Stomach (tissue), 9 donors: ENCODE results near the gene TAF1B. TPM values are rescaled to one million over a fixed set of nuclear protein-coding genes. Genes with fewer than 3 reads are reported as not detected.

Experiments used
- DNase-seq, 2 donors: peaks; one replicate each; pipeline versions ENCODE4 v3.0.0 to v3.0.0-alpha.2; 2013 to 2019
- H3K27ac ChIP-seq, 5 donors: fragments of 200-600 bp in 4 of 5; sonication (generic) in 4 of 5; one replicate each; pipeline ENCODE4 v1.5.1; 2013 to 2019; ENCODE audit warnings: mild to moderate bottlenecking in 1 of 5, moderate library complexity in 1 of 5
- H3K27me3 ChIP-seq, 3 donors: fragments of 200-600 bp; sonication (generic); one replicate each; pipeline ENCODE4 v1.5.1; 2017 to 2019; ENCODE audit warnings: mixed run types in 1 of 3
- H3K36me3 ChIP-seq, 4 donors: fragments of 200-600 bp; sonication (generic); 1 replicate in 3 of 4; 2 replicates in 1 of 4; pipeline ENCODE4 v1.5.1; 2016 to 2019
- H3K4me1 ChIP-seq, 4 donors: fragments of 200-600 bp; sonication (generic); one replicate each; pipeline ENCODE4 v1.5.1; 2016 to 2019
- H3K4me3 ChIP-seq, 4 donors: fragments of 200-600 bp; sonication (generic) in 3 of 4; one replicate each; pipeline ENCODE4 v1.5.1; 2016 to 2019; ENCODE audit warnings: mild to moderate bottlenecking in 1 of 4
- H3K9me3 ChIP-seq, 4 donors: fragments of 200-600 bp; sonication (generic); one replicate each; pipeline ENCODE4 v1.5.1; 2016 to 2019
- CTCF ChIP-seq, 7 experiments: fragments of 450-650 bp in 4 of 7; fragments of 200-600 bp in 3 of 7; sonication (generic) in 3 of 7; IDR thresholded peaks; one replicate each; pipeline ENCODE4 v1.5.1; 2016 to 2019; ENCODE audit warnings: antibody characterized with exemption in 7 of 7, control low read depth in 2 of 7, mild to moderate bottlenecking in 1 of 7
- EP300 ChIP-seq: sonication (generic); formaldehyde crosslinking; IDR thresholded peaks from one replicate; pipeline ENCODE4 v1.6.1; 2017; ENCODE audit warnings: antibody characterized with exemption
- POLR2A ChIP-seq, 4 donors: fragments of 450-650 bp; IDR thresholded peaks; one replicate each; pipeline ENCODE4 v1.6.1; 2016; ENCODE audit warnings: antibody characterized with exemption in 4 of 4, control low read depth in 2 of 4, mild to moderate bottlenecking in 1 of 4, moderate library complexity in 1 of 4
- POLR2AphosphoS5 ChIP-seq, 3 donors: sonication (generic); formaldehyde crosslinking; IDR thresholded peaks; one replicate each; pipeline ENCODE4 v1.6.1; 2016; ENCODE audit warnings: antibody characterized with exemption in 3 of 3
- WGBS, 5 donors: extraction: QIAGEN DNeasy Blood & Tissue Kit in 3 of 5; methylation state at CpG; one replicate each; pipeline versions ENCODE4 v1.1.5 to v1.1.7; 2013 to 2018; 5-methylcytosine and 5-hydroxymethylcytosine counted together
- intact Hi-C: fragments of 100-400 bp; cut with DNase I; formaldehyde crosslinking; loops from one replicate; pipeline ENCODE4 v1.15.1; 2023; ENCODE audit warnings: low total_unique reads
- polyA plus RNA-seq, 3 donors: library from polyadenylated mRNA; stranded (reverse); fragments of 200-250 nt; gene quantifications; one replicate each; pipeline ENCODE4 v1.2.3, GENCODE V29; 2013
- total RNA-seq, 5 donors: library from RNA; depleted of rRNA; stranded (reverse); fragments of >200 nt; gene quantifications; one replicate each; pipeline versions ENCODE4 v1.1.0 to v1.2.3, GENCODE V29; 2014 to 2016
- donor health status: healthy with polysubstance abuse.
- donor health status: Bipolar disorder and iron deficiency.
- donor health status: healthy.

Gene TAF1B
- total and polyA plus RNA-seq, 8 donors, result 3.8 to 34.6 (median 6.4) TPM

GRCh38 chr2:9803023-9803805 lies 40.1 kb upstream of the TAF1B start:
- no peaks in the 10 kb centered on the region for H3K36me3 ChIP-seq
- no peaks in the 10 kb centered on the region for H3K27me3 ChIP-seq
- no peak for TF ChIP-seq POLR2A (IDR thresholded peaks at IDR 0.05)
- no peak for TF ChIP-seq CTCF (IDR thresholded peaks at IDR 0.05)
- no peak for TF ChIP-seq EP300
- WGBS, 5 donors, result 71 to 75% (median 73%) methylated on average over 17 of the region's 17 CpGs
- peak overlapping the region in 2 of 5 donors; percentile 73 to 77 for H3K27ac ChIP-seq
- H3K4me3 ChIP-seq, result no peak overlapping the region
- intact Hi-C loops, result no loop called here
- DNase-seq, result peak in 1 of 2 donors; percentile 63
- peaks cover 14 to 40% (median 23%) of the 10 kb centered on the region in 4 donors for H3K4me1 ChIP-seq
- H3K9me3 ChIP-seq, result no peaks in the 10 kb centered on the region

- no peak overlapping the region for H3K4me3 ChIP-seq
- H3K9me3 ChIP-seq, result no peaks in the 10 kb centered on the region
- peak in 1 of 2 donors; percentile 51 for DNase-seq
- H3K36me3 ChIP-seq, result no peaks in the 10 kb centered on the region
- WGBS, 5 donors, result 50 to 65% (median 55%) methylated on average over 8 of the region's 8 CpGs
- TF ChIP-seq POLR2A (IDR thresholded peaks at IDR 0.05), result no peak
- TF ChIP-seq CTCF (IDR thresholded peaks at IDR 0.05), result no peak
- TF ChIP-seq EP300, result no peak
- TF ChIP-seq POLR2AphosphoS5 (IDR thresholded peaks at IDR 0.05), result no peak
- intact Hi-C loops, result no loop called here
- no peaks in the 10 kb centered on the region for H3K27me3 ChIP-seq
- peaks cover 0 to 39% (median 18%) of the 10 kb centered on the region in 4 donors for H3K4me1 ChIP-seq
- H3K27ac ChIP-seq, result no peak overlapping the region
These were observed 37.6 kb upstream of the TAF1B start for GRCh38 chr2:9805435-9806297.

GRCh38 chr2:9806298-9806610 lies 37.0 kb upstream of the TAF1B start:
- TF ChIP-seq POLR2AphosphoS5 (IDR thresholded peaks at IDR 0.05) (no peak), POLR2A (IDR thresholded peaks at IDR 0.05) (no peak), EP300 (no peak)
- Histone ChIP-seq H3K4me3 (no peak overlapping the region), H3K9me3 (no peaks in the 10 kb centered on the region), H3K27ac (no peak overlapping the region), H3K36me3 (no peaks in the 10 kb centered on the region), H3K4me1 (peaks cover 0 to 36% (median 15%) of the 10 kb centered on the region in 4 donors), H3K27me3 (no peaks in the 10 kb centered on the region)
- intact Hi-C loops, result no loop called here
- 80 to 100% (median 89%) methylated on average over 1 of the region's 1 CpG for whole genome bisulfite sequencing, 5 donors
- peak in 1 of 2 donors; percentile 21 for DNase-seq

- DNase-seq, result no peak
- H3K4me3 ChIP-seq, result no peak overlapping the region
- TF ChIP-seq CTCF (IDR thresholded peaks at IDR 0.05) (no peak), EP300 (no peak), POLR2AphosphoS5 (IDR thresholded peaks at IDR 0.05) (no peak), POLR2A (IDR thresholded peaks at IDR 0.05) (no peak)
- no peaks in the 10 kb centered on the region for H3K36me3 ChIP-seq
- intact Hi-C loops, result no loop called here
- peaks cover 0 to 34% (median 13%) of the 10 kb centered on the region in 4 donors for H3K4me1 ChIP-seq
- H3K27me3 ChIP-seq, result no peaks in the 10 kb centered on the region
- no peaks in the 10 kb centered on the region for H3K9me3 ChIP-seq
- H3K27ac ChIP-seq, result no peak overlapping the region
- 90 to 95% (median 93%) methylated on average over 12 of the region's 12 CpGs for WGBS, 5 donors
These were observed 36.6 kb upstream of the TAF1B start for GRCh38 chr2:9806656-9807055.
